MCF 10A (cell line): ENCODE results near the gene PTPN13. TPM values are rescaled to one million over a fixed set of nuclear protein-coding genes. Genes with fewer than 3 reads are reported as not detected.

Source experiments
- Bru-seq: library from RNA; stranded (reverse); fragments of 400-500 nt; gene quantifications from one replicate; lab custom pipeline; 2021; lab: Mats Ljungman, UMichigan
- BruChase-seq, 2 experiments: library from RNA; stranded (reverse); fragments of 400-500 nt; gene quantifications; one replicate each; lab custom pipeline; 2021; lab: Mats Ljungman, UMichigan
- BruUV-seq: library from RNA; stranded (reverse); fragments of 400-500 nt; replicated peaks from 2 replicates; lab custom pipeline; 2021; lab: Mats Ljungman, UMichigan
- CTCF ChIA-PET: fragments of 300-600 bp; sonication (Branson Sonifier 250); formaldehyde crosslinking; extraction: SDS; loops from one replicate; lab custom pipeline; 2021; ENCODE audit warnings: antibody characterized with exemption, inconsistent platforms; lab: Yijun Ruan, JAX
- POLR2A ChIA-PET: fragments of 300-600, 350-650 bp; sonication (Branson Sonifier 250); formaldehyde crosslinking; extraction: SDS; loops from one replicate; lab custom pipeline; 2020; ENCODE audit warnings: antibody characterized with exemption, inconsistent platforms; lab: Yijun Ruan, JAX
- DNase-seq: peaks from one replicate; pipeline ENCODE4 v3.0.0-alpha.2; 2018; ENCODE audit not compliant: unreplicated experiment
- H3K27ac Mint-ChIP-seq: one replicate; pipeline ENCODE4 v1.8.0; 2022; ENCODE audit warnings: mild to moderate bottlenecking, low read depth, mixed read lengths; ENCODE audit not compliant: unreplicated experiment
- H3K27me3 Mint-ChIP-seq: one replicate; pipeline ENCODE4 v1.8.0; 2022; ENCODE audit warnings: mixed read lengths; ENCODE audit not compliant: insufficient read depth, unreplicated experiment
- H3K36me3 Mint-ChIP-seq: one replicate; pipeline ENCODE4 v1.8.0; 2022; ENCODE audit warnings: mild to moderate bottlenecking, moderate library complexity, mixed read lengths; ENCODE audit not compliant: insufficient read depth, unreplicated experiment
- H3K4me1 Mint-ChIP-seq: one replicate; pipeline ENCODE4 v1.8.0; 2022; ENCODE audit warnings: mixed read lengths; ENCODE audit not compliant: insufficient read depth, unreplicated experiment
- H3K4me3 Mint-ChIP-seq: one replicate; pipeline ENCODE4 v1.8.0; 2022; ENCODE audit warnings: mild to moderate bottlenecking, moderate library complexity, mixed read lengths; ENCODE audit not compliant: unreplicated experiment
- H3K9me3 Mint-ChIP-seq: one replicate; pipeline ENCODE4 v1.8.0; 2022; ENCODE audit warnings: mixed read lengths; ENCODE audit not compliant: unreplicated experiment
- CTCF ChIP-seq: fragments of 200-600 bp; IDR thresholded peaks from one replicate; pipeline ENCODE4 v1.8.0; 2022; ENCODE audit warnings: antibody characterized with exemption, mild to moderate bottlenecking; ENCODE audit not compliant: unreplicated experiment
- intact Hi-C: fragments of 100-400 bp; cut with micrococcal nuclease; formaldehyde crosslinking; loops from 2 replicates; pipeline ENCODE4 v1.14.1; 2022
- long read RNA-seq: library from polyadenylated mRNA; stranded (forward); transcript quantifications from one replicate; pipeline ENCODE4 v2.0.0, GENCODE V29; 2022
- total RNA-seq: library from RNA; stranded (reverse); gene quantifications from 2 replicates; pipeline ENCODE4 v1.2.3, GENCODE V29; 2022

PTPN13 gene
- total RNA-seq (23.0 and 28.3 TPM in 2 replicates), Bru-seq, nascent RNA (percentile 75 among the genes with signal in this experiment), BruChase-seq, experiment 1, labeled RNA remaining after a 6-hour chase (percentile 66 among the genes with signal in this experiment), BruChase-seq, experiment 2, labeled RNA remaining after a 2-hour chase (percentile 66 among the genes with signal in this experiment)
- long read RNA-seq, full-length matches to known transcripts: 6 of 26 reads
- long read RNA-seq, partial matches to known transcripts: 9 of 26 reads
- long read RNA-seq, other reads (novel, unspliced or antisense): 11 of 26 reads

GRCh38 chr4:86593688-86594558 is at the start of gene PTPN13:
TSS of gene PTPN13 (plus strand) at chr4:86594315. CDS start at chr4:86635257, 40,942 bp downstream.
- Mint-ChIP-seq H3K4me1 (peaks cover 32% of the 10 kb centered on the region), H3K27ac (peak within 1 kb of the TSS; percentile 90), H3K36me3 (peaks cover 6% of the 10 kb centered on the region), H3K27me3 (no peaks in the 10 kb centered on the region), H3K9me3 (no peaks in the 10 kb centered on the region), H3K4me3 (peak within 1 kb of the TSS; percentile 97)
- no peak for TF ChIP-seq CTCF
- BruUV-seq: TSS peak; percentile 72
- peak; percentile 100 for DNase-seq
- ChIA-PET POLR2A (interaction anchor here (0.5 to 7.5 kb wide), 43 partner anchors 9 to 893 kb away, joined by 3 to 182 read pairs (median 4); partner anchors contain the start of gene C4orf36), CTCF (interaction anchor here (0.5 to 4.5 kb wide), 18 partner anchors 8 to 525 kb away, joined by 3 to 28 read pairs (median 4); no protein-coding TSS in a partner anchor)
- intact Hi-C loops: loop anchor here (5.0 to 10.0 kb wide), 2 partner anchors 37 to 161 kb away; no protein-coding TSS in a partner anchor

- Mint-ChIP-seq H3K4me1 (peaks cover 11% of the 10 kb centered on the region), H3K9me3 (no peaks in the 10 kb centered on the region), H3K36me3 (no peaks in the 10 kb centered on the region), H3K4me3 (no peak overlapping the region), H3K27ac (no peak overlapping the region), H3K27me3 (no peaks in the 10 kb centered on the region)
- CTCF ChIA-PET: interaction anchor here (0.6 kb wide), 1 partner anchor 19 kb away, joined by 3 read pairs; no protein-coding TSS in a partner anchor
- no peak for TF ChIP-seq CTCF
- intact Hi-C loops: no loop called here
- BruUV-seq: no TSS peak
- no peak for DNase-seq
- POLR2A ChIA-PET: no interaction called here
These were observed 47.0 kb upstream of the PTPN13 start for GRCh38 chr4:86547140-86547539.

GRCh38 chr4:86549163-86549788 is 44.8 kb upstream of the PTPN13 start:
- CTCF ChIA-PET: interaction anchor here (1.5 kb wide), 1 partner anchor 47 kb away, joined by 3 read pairs; no protein-coding TSS in a partner anchor
- no peak overlapping the region for H3K4me3 Mint-ChIP-seq
- POLR2A ChIA-PET: interaction anchor here (1.1 to 1.6 kb wide), 3 partner anchors 7 to 45 kb away, joined by 3 read pairs; partner anchors contain the start of gene PTPN13
- no peak for TF ChIP-seq CTCF
- H3K36me3 Mint-ChIP-seq: peaks cover 5% of the 10 kb centered on the region
- H3K27me3 Mint-ChIP-seq: no peaks in the 10 kb centered on the region
- intact Hi-C loops: no loop called here
- H3K27ac Mint-ChIP-seq: no peak overlapping the region
- H3K4me1 Mint-ChIP-seq: peaks cover 14% of the 10 kb centered on the region
- H3K9me3 Mint-ChIP-seq: no peaks in the 10 kb centered on the region
- no TSS peak for BruUV-seq
- DNase-seq: no peak
